Measurements from ENCODE around the gene TULP1.

GRCh38 chr6:35496036-35496840, 16.5 kb downstream of the TULP1 start:
- no peak for TF ChIP-seq MEF2D (CRISPR knock-in tag; IDR thresholded peaks at IDR 0.05)
- TF ChIP-seq ZMAT3 (CRISPR knock-in tag; conservative IDR thresholded peaks at IDR 0.05): peak; percentile 40; the same call in 1 of the 2 replicates
